Neuronal stem cell (in vitro differentiated cells): ENCODE measurements around the gene MTHFSD.

Experiments used
- DNase-seq: peaks from one replicate; pipeline ENCODE4 v3.0.0-alpha.2; 2013; ENCODE audit warnings: low spot score
- H2AFZ ChIP-seq: one replicate; pipeline ENCODE4 v1.6.1; 2013; ENCODE audit warnings: mild to moderate bottlenecking, low read length, inconsistent platforms
- H2AK5ac ChIP-seq: 2 replicates; pipeline ENCODE4 v1.6.1; 2013; ENCODE audit warnings: low read depth, mild to moderate bottlenecking, inconsistent platforms, low read length, moderate library complexity, mixed read lengths
- H2BK120ac ChIP-seq: 2 replicates; pipeline ENCODE4 v1.6.1; 2013; ENCODE audit warnings: low read depth, mild to moderate bottlenecking, inconsistent platforms, low read length, moderate library complexity, mixed read lengths
- H2BK12ac ChIP-seq: one replicate; pipeline ENCODE4 v1.6.1; 2013; ENCODE audit warnings: low read length, inconsistent platforms
- H2BK15ac ChIP-seq: 2 replicates; pipeline ENCODE4 v1.6.1; 2013; ENCODE audit warnings: mild to moderate bottlenecking, low read length, inconsistent platforms, mixed read lengths
- H2BK5ac ChIP-seq: one replicate; pipeline ENCODE4 v1.6.1; 2013; ENCODE audit warnings: inconsistent platforms, mild to moderate bottlenecking, low read length, moderate library complexity
- H3K14ac ChIP-seq: one replicate; pipeline ENCODE4 v1.6.1; 2013; ENCODE audit warnings: low read length, inconsistent platforms
- H3K18ac ChIP-seq: 2 replicates; pipeline ENCODE4 v1.6.1; 2013; ENCODE audit warnings: low read length, inconsistent platforms
- H3K23ac ChIP-seq: 2 replicates; pipeline ENCODE4 v1.6.1; 2013; ENCODE audit warnings: low read depth, mild to moderate bottlenecking, mixed read lengths, low read length, inconsistent platforms; ENCODE audit not compliant: poor library complexity
- H3K27ac ChIP-seq: replicated peaks from 3 replicates; pipeline ENCODE4 v1.5.1; 2013; ENCODE audit warnings: low read length, inconsistent platforms
- H3K27me3 ChIP-seq, 3 experiments: 2 replicates each; pipeline ENCODE4 v1.6.1; 2013; ENCODE audit warnings: low read length in 3 of 3, mild to moderate bottlenecking in 2 of 3, inconsistent platforms in 1 of 3, low read depth in 1 of 3, mixed read lengths in 1 of 3, moderate library complexity in 1 of 3; ENCODE audit not compliant: control insufficient read depth in 3 of 3, insufficient read depth in 3 of 3
- H3K36me3 ChIP-seq, 2 donors: replicated peaks in 1 of 2; 2 replicates each; pipeline ENCODE4 v1.6.1; 2013; ENCODE audit warnings: low read length in 2 of 2; ENCODE audit not compliant: control insufficient read depth in 2 of 2, insufficient read depth in 2 of 2
- H3K4ac ChIP-seq: 2 replicates; pipeline ENCODE4 v1.6.1; 2013; ENCODE audit warnings: inconsistent platforms, mild to moderate bottlenecking, low read length, moderate library complexity
- H3K4me1 ChIP-seq, 2 donors: 1 replicate in 1 of 2; 2 replicates in 1 of 2; pipeline ENCODE4 v1.6.1; 2013; ENCODE audit warnings: low read length in 2 of 2, low read depth in 1 of 2; ENCODE audit not compliant: control insufficient read depth in 2 of 2, insufficient read depth in 1 of 2
- H3K4me2 ChIP-seq: one replicate; pipeline ENCODE4 v1.6.1; 2013; ENCODE audit warnings: mild to moderate bottlenecking, low read length, inconsistent platforms; ENCODE audit not compliant: insufficient read depth, poor library complexity, severe bottlenecking
- H3K4me3 ChIP-seq, 2 donors: 2 replicates each; pipeline ENCODE4 v1.5.1; 2013; ENCODE audit warnings: low read length in 2 of 2, mild to moderate bottlenecking in 2 of 2, inconsistent platforms in 1 of 2, moderate library complexity in 1 of 2
- H3K79me1 ChIP-seq: one replicate; pipeline ENCODE4 v1.6.1; 2013; ENCODE audit warnings: low read depth, mild to moderate bottlenecking, inconsistent platforms, low read length, moderate library complexity
- H3K9ac ChIP-seq: one replicate; pipeline ENCODE4 v1.6.1; 2013; ENCODE audit warnings: mild to moderate bottlenecking, low read depth, low read length, inconsistent platforms; ENCODE audit not compliant: poor library complexity
- H3K9me3 ChIP-seq, 2 donors: replicated peaks in 1 of 2; 2 replicates each; pipeline versions ENCODE3 to v1.6.1; 2013; ENCODE audit warnings: low read length in 2 of 2, mild to moderate bottlenecking in 2 of 2, inconsistent platforms in 1 of 2, low read depth in 1 of 2, mixed read lengths in 1 of 2, moderate library complexity in 1 of 2; ENCODE audit not compliant: control insufficient read depth in 2 of 2, insufficient read depth in 1 of 2
- H4K8ac ChIP-seq: one replicate; pipeline ENCODE4 v1.6.1; 2013; ENCODE audit warnings: low read depth, mild to moderate bottlenecking, inconsistent platforms, low read length, moderate library complexity
- H4K91ac ChIP-seq: one replicate; pipeline ENCODE4 v1.6.1; 2013; ENCODE audit warnings: low read length, low read depth, mild to moderate bottlenecking, inconsistent platforms; ENCODE audit not compliant: poor library complexity
- WGBS, 2 donors: extraction: QIAGEN DNeasy Blood & Tissue Kit; methylation state at CpG; one replicate each; pipeline ENCODE4 v1.1.7; 2013; ENCODE audit warnings: missing lambda C conversion rate in 2 of 2, mixed read lengths in 1 of 2; ENCODE audit not compliant: insufficient read length in 2 of 2, insufficient replicate concordance in 1 of 2; ENCODE audit errors: extremely low coverage in 2 of 2; 5-methylcytosine and 5-hydroxymethylcytosine counted together

Gene MTHFSD

GRCh38 chr16:86569701-86570447 is 14.8 kb upstream of the MTHFSD start:
- H3K4me2 ChIP-seq = no peak overlapping the region
- no peak overlapping the region for H2AK5ac ChIP-seq
- H3K14ac ChIP-seq = no peak overlapping the region
- WGBS, 2 donors = no CpG with 5 or more reads among the region's 13 CpGs
- H2BK120ac ChIP-seq = no peak overlapping the region
- no peaks in the 10 kb centered on the region for H3K36me3 ChIP-seq
- H3K18ac ChIP-seq = no peak overlapping the region
- H3K4me1 ChIP-seq = peaks cover 0 to 4% of the 10 kb centered on the region in 2 donors
- H3K27me3 ChIP-seq = peaks cover 63 to 100% (median 92%) of the 10 kb centered on the region in 3 experiments
- no peak overlapping the region for H4K91ac ChIP-seq
- no peak overlapping the region for H2BK5ac ChIP-seq
- no peak overlapping the region for H3K27ac ChIP-seq
- H3K9ac ChIP-seq = no peak overlapping the region
- H2BK12ac ChIP-seq = no peak overlapping the region
- no peak overlapping the region for H2BK15ac ChIP-seq
- no peak overlapping the region for H4K8ac ChIP-seq
- peaks cover 0 to 2% of the 10 kb centered on the region in 2 donors for H3K9me3 ChIP-seq
- DNase-seq = no peak
- H3K23ac ChIP-seq = no peak overlapping the region
- H2AFZ ChIP-seq = no peak overlapping the region
- H3K4me3 ChIP-seq = no peak overlapping the region
- H3K79me1 ChIP-seq = no peaks in the 10 kb centered on the region
- H3K4ac ChIP-seq = no peak overlapping the region

GRCh38 chr16:86568677-86569623 is 13.9 kb upstream of the MTHFSD start:
- H3K18ac ChIP-seq = peak overlapping the region; percentile 52
- H2AFZ ChIP-seq = no peak overlapping the region
- H2BK120ac ChIP-seq = no peak overlapping the region
- H3K23ac ChIP-seq = peak overlapping the region; percentile 33
- H3K79me1 ChIP-seq = no peaks in the 10 kb centered on the region
- no peak overlapping the region for H3K14ac ChIP-seq
- no peak overlapping the region for H3K4ac ChIP-seq
- peaks cover 0 to 4% of the 10 kb centered on the region in 2 donors for H3K4me1 ChIP-seq
- no peak overlapping the region for H3K27ac ChIP-seq
- H3K27me3 ChIP-seq = peaks cover 62 to 100% (median 92%) of the 10 kb centered on the region in 3 experiments
- no peak overlapping the region for H4K91ac ChIP-seq
- H3K4me2 ChIP-seq = peak overlapping the region; percentile 23
- peak overlapping the region; percentile 36 for H3K9ac ChIP-seq
- H3K9me3 ChIP-seq = peaks cover 0 to 2% of the 10 kb centered on the region in 2 donors
- no CpG with 5 or more reads among the region's 33 CpGs for WGBS, 2 donors
- H4K8ac ChIP-seq = no peak overlapping the region
- H3K4me3 ChIP-seq = no peak overlapping the region
- no peak overlapping the region for H2BK12ac ChIP-seq
- H2AK5ac ChIP-seq = peak overlapping the region; percentile 49
- no peak overlapping the region for H2BK15ac ChIP-seq
- no peak overlapping the region for H2BK5ac ChIP-seq
- DNase-seq = no peak
- no peaks in the 10 kb centered on the region for H3K36me3 ChIP-seq

- Histone ChIP-seq H3K9me3 (peaks cover 0 to 2% of the 10 kb centered on the region in 2 donors), H2BK12ac (no peak overlapping the region), H2AFZ (no peak overlapping the region), H3K4me1 (peaks cover 0 to 4% of the 10 kb centered on the region in 2 donors), H3K18ac (no peak overlapping the region), H3K79me1 (no peaks in the 10 kb centered on the region), H3K36me3 (no peaks in the 10 kb centered on the region), H3K4me3 (no peak overlapping the region), H3K4me2 (peak overlapping the region; percentile 3), H2AK5ac (no peak overlapping the region), H2BK5ac (peak overlapping the region; percentile 17), H3K23ac (peak overlapping the region; percentile 33), H3K4ac (no peak overlapping the region), H3K9ac (no peak overlapping the region), H2BK15ac (no peak overlapping the region), H3K27me3 (peaks cover 61 to 90% (median 83%) of the 10 kb centered on the region in 3 experiments), H3K14ac (no peak overlapping the region), H4K8ac (no peak overlapping the region), H4K91ac (no peak overlapping the region), H3K27ac (no peak overlapping the region), H2BK120ac (no peak overlapping the region)
- DNase-seq = no peak
- WGBS, 2 donors = no CpG with 5 or more reads among the region's 116 CpGs
These were observed 12.9 kb upstream of the MTHFSD start for GRCh38 chr16:86567701-86568581.
